Suppressor macrophage (primary cell): ENCODE results near the gene PCBP4.
A peak's percentile ranks its signal among the peaks of the same experiment; 100 is the strongest.
"Not testable (repeated sequence)": the region's sequence is repeated elsewhere in the genome, so short reads cannot be mapped to it uniquely, and the experiment has no call there.

ENCODE experiments used
- DNase-seq, 4 experiments: peaks; one replicate each; pipeline ENCODE4 v3.0.0-alpha.2; 2020 to 2022

Gene PCBP4

GRCh38 chr3:51993657-51994056, 26.4 kb upstream of the PCBP4 start:
- not testable (repeated sequence) for DNase-seq

- no peak for DNase-seq
Observed at GRCh38 chr3:51992017-51992682, 24.9 kb upstream of the PCBP4 start.

GRCh38 chr3:51990501-51990971, 23.3 kb upstream of the PCBP4 start:
- DNase-seq, result not testable (repeated sequence)

- no peak for DNase-seq
Observed at GRCh38 chr3:51988286-51989146, 21.3 kb upstream of the PCBP4 start.

- no peak for DNase-seq
Observed at GRCh38 chr3:51987568-51987967, 20.3 kb upstream of the PCBP4 start.

- DNase-seq, result no peak
Observed at GRCh38 chr3:51986010-51986947, 19.0 kb upstream of the PCBP4 start.

- no peak for DNase-seq
Observed at GRCh38 chr3:51985063-51985462, 17.8 kb upstream of the PCBP4 start.

GRCh38 chr3:51984269-51984647, 17.0 kb upstream of the PCBP4 start:
- no peak for DNase-seq

GRCh38 chr3:51983578-51984268, 16.5 kb upstream of the PCBP4 start:
- no peak for DNase-seq

GRCh38 chr3:51982838-51983577, 15.8 kb upstream of the PCBP4 start, which contains the start of gene ACY1:
ACY1 (plus strand) TSS chr3:51983535; CDS start chr3:51984065, 530 bp downstream.
- peak; percentile 91 to 97 (median 94) for DNase-seq

GRCh38 chr3:51982352-51982837, 15.1 kb upstream of the PCBP4 start:
- DNase-seq, result no peak

- DNase-seq, result no peak
Observed at GRCh38 chr3:51980253-51980652, 13.0 kb upstream of the PCBP4 start.

- DNase-seq, result no peak
Observed at GRCh38 chr3:51978143-51978502, 10.9 kb upstream of the PCBP4 start.

GRCh38 chr3:51977446-51978142, 10.3 kb upstream of the PCBP4 start:
- DNase-seq, result no peak

- DNase-seq, result peak; percentile 80 to 94 (median 88)
Observed at GRCh38 chr3:51975852-51976549, 8.7 kb upstream of the PCBP4 start.

- DNase-seq, result peak; percentile 73 to 90 (median 79)
Observed at GRCh38 chr3:51974963-51975851, 8.0 kb upstream of the PCBP4 start, which contains the start of gene ABHD14A. ABHD14A (plus strand) TSS chr3:51975064; CDS start chr3:51975136, 72 bp downstream.

- DNase-seq, result peak in 1 of 4 experiments; percentile 16
Observed at GRCh38 chr3:51974277-51974962, 7.2 kb upstream of the PCBP4 start.

- DNase-seq, result no peak
Observed at GRCh38 chr3:51971350-51971749, 4.1 kb upstream of the PCBP4 start.
